B cell (primary cell): ENCODE data around the gene SMIM13. TPM values are rescaled to one million over a fixed set of nuclear protein-coding genes. Genes with fewer than 3 reads are reported as not detected.

ENCODE experiments used
- ATAC-seq: fragments of 200-7000 bp; cut with Tn5 transposase; one replicate; pipeline ENCODE4 v1.10.0; 2021; ENCODE audit warnings: low read depth, mild to moderate bottlenecking, moderate number of reproducible peaks, moderate library complexity
- CTCF ChIA-PET: fragments of 350-600 bp; sonication (Branson Sonifier 250); formaldehyde crosslinking; loops from one replicate; lab custom pipeline; 2021; ENCODE audit warnings: antibody characterized with exemption, inconsistent platforms; lab: Charles Lee
- POLR2A ChIA-PET: fragments of 350-600 bp; sonication (Branson Sonifier 250); formaldehyde crosslinking; loops from one replicate; lab custom pipeline; 2021; ENCODE audit warnings: antibody characterized with exemption; lab: Charles Lee
- DNase-seq: peaks from one replicate; pipeline ENCODE4 v3.0.0; 2013
- H2AFZ ChIP-seq: 2 replicates; pipeline ENCODE4 v1.6.1; 2012; ENCODE audit warnings: mild to moderate bottlenecking, low read depth, low read length; ENCODE audit not compliant: insufficient read depth, poor library complexity, severe bottlenecking
- H3K27ac ChIP-seq, 2 donors: 1 replicate in 1 of 2; 2 replicates in 1 of 2; pipeline ENCODE4 v1.5.1; 2012 to 2013; ENCODE audit warnings: low read length in 2 of 2, mild to moderate bottlenecking in 2 of 2, moderate library complexity in 1 of 2
- H3K27me3 ChIP-seq, 4 experiments: fragments of 200-600 bp in 1 of 4; sonication (generic) in 1 of 4; replicated peaks in 1 of 4; 1 replicate in 2 of 4; 2 replicates in 2 of 4; pipeline versions ENCODE4 v1.6.1 to v1.7.0; 2013 to 2016; ENCODE audit warnings: low read length in 3 of 4, mild to moderate bottlenecking in 2 of 4, mixed read lengths in 1 of 4, moderate library complexity in 1 of 4; ENCODE audit not compliant: insufficient read depth in 4 of 4, control insufficient read depth in 3 of 4; ENCODE audit errors: control extremely low read depth in 1 of 4
- H3K36me3 ChIP-seq, 2 experiments: replicated peaks in 1 of 2; 1 replicate in 1 of 2; 2 replicates in 1 of 2; pipeline versions ENCODE4 v1.6.1 to v1.7.1; 2013; ENCODE audit warnings: low read length in 1 of 2; ENCODE audit not compliant: insufficient read depth in 2 of 2, control insufficient read depth in 1 of 2; ENCODE audit errors: control extremely low read depth in 1 of 2, extremely low read depth in 1 of 2
- H3K4me1 ChIP-seq, 2 donors: fragments of 200-600 bp in 1 of 2; sonication (generic) in 1 of 2; 1 replicate in 1 of 2; 2 replicates in 1 of 2; pipeline versions ENCODE4 v1.5.1 to v1.6.1; 2013 to 2017; ENCODE audit warnings: low read length in 2 of 2; ENCODE audit not compliant: control insufficient read depth in 2 of 2, insufficient read depth in 2 of 2
- H3K4me2 ChIP-seq: replicated peaks from 2 replicates; pipeline ENCODE3; 2012; ENCODE audit warnings: mild to moderate bottlenecking, low read depth, low read length; ENCODE audit not compliant: poor library complexity, severe bottlenecking
- H3K4me3 ChIP-seq, 5 experiments: fragments of 200-600 bp in 1 of 5; sonication (generic) in 1 of 5; 1 replicate in 3 of 5; 2 replicates in 2 of 5; pipeline versions ENCODE4 v1.5.1 to v1.7.0; 2011 to 2016; ENCODE audit warnings: low read length in 4 of 5, mild to moderate bottlenecking in 4 of 5, low read depth in 2 of 5, control low read depth in 1 of 5, moderate library complexity in 1 of 5; ENCODE audit not compliant: insufficient read depth in 1 of 5; ENCODE audit errors: control extremely low read depth in 1 of 5, extremely low read depth in 1 of 5
- H3K79me2 ChIP-seq: fragments of 200-600 bp; sonication (generic); one replicate; pipeline ENCODE4 v1.6.0; 2016; ENCODE audit warnings: low read length; ENCODE audit not compliant: control insufficient read depth, insufficient read depth
- H3K9ac ChIP-seq: fragments of 200-600 bp; sonication (generic); 2 replicates; pipeline ENCODE4 v1.6.1; 2017; ENCODE audit warnings: mild to moderate bottlenecking, low read length, moderate library complexity
- H3K9me3 ChIP-seq, 3 donors: one replicate each; pipeline versions ENCODE4 v1.6.1 to v1.7.1; 2013; ENCODE audit warnings: low read length in 2 of 3; ENCODE audit not compliant: control insufficient read depth in 2 of 3, insufficient read depth in 1 of 3; ENCODE audit errors: control extremely low read depth in 1 of 3
- H4K20me1 ChIP-seq: 2 replicates; pipeline ENCODE4 v1.6.0; 2012; ENCODE audit warnings: mild to moderate bottlenecking, low read length; ENCODE audit not compliant: insufficient read depth, control insufficient read depth, poor library complexity, severe bottlenecking
- H3K27ac Mint-ChIP-seq: one replicate; pipeline ENCODE4 v1.8.0; 2021; ENCODE audit warnings: mixed read lengths
- H3K27me3 Mint-ChIP-seq: one replicate; pipeline ENCODE4 v1.8.0; 2021; ENCODE audit warnings: mixed read lengths
- H3K4me1 Mint-ChIP-seq: one replicate; pipeline ENCODE4 v1.8.0; 2021; ENCODE audit warnings: mixed read lengths
- H3K4me3 Mint-ChIP-seq: one replicate; pipeline ENCODE4 v1.8.0; 2021; ENCODE audit warnings: mixed read lengths
- H3K9me3 Mint-ChIP-seq: one replicate; pipeline ENCODE4 v1.8.0; 2022; ENCODE audit warnings: mixed read lengths; ENCODE audit not compliant: insufficient read depth
- EZH2 ChIP-seq: IDR thresholded peaks from 2 replicates; pipeline ENCODE4 v1.6.1; 2012; ENCODE audit warnings: borderline replicate concordance, low read depth, mild to moderate bottlenecking, moderate library complexity, low read length; ENCODE audit not compliant: insufficient read depth, poor library complexity, severe bottlenecking
- WGBS: methylation state at CpG from one replicate; pipeline ENCODE4 v1.1.5; 2013; ENCODE audit warnings: missing lambda C conversion rate; ENCODE audit not compliant: insufficient coverage; 5-methylcytosine and 5-hydroxymethylcytosine counted together
- intact Hi-C: fragments of 100-400 bp; cut with micrococcal nuclease; formaldehyde crosslinking; loops from one replicate; pipeline ENCODE4 v1.10.0; 2022
- polyA plus RNA-seq: library from polyadenylated mRNA; depleted of rRNA; stranded (reverse); fragments of >200 nt; gene quantifications from 2 replicates; pipeline ENCODE4 v1.2.3, GENCODE V29; 2012
- total RNA-seq, 2 donors: library from RNA; stranded (reverse); fragments of 120-200 nt in 1 of 2; gene quantifications; 1 replicate in 1 of 2; 2 replicates in 1 of 2; pipeline versions ENCODE4 v1.2.3 to v1.2.4, GENCODE V29; 2013 to 2022
- TF ChIP-seq, protein P1 (sequence below): fragments of 200-600 bp; IDR thresholded peaks from one replicate; pipeline ENCODE4 v1.8.0; 2022; ENCODE audit warnings: antibody characterized with exemption, mild to moderate bottlenecking

The SMIM13 gene
- total and polyA plus RNA-seq, 2 donors (not counting 1 experiment from before 2014, with no cell fraction given), result 2.1 to 5.5 TPM

DNA sequence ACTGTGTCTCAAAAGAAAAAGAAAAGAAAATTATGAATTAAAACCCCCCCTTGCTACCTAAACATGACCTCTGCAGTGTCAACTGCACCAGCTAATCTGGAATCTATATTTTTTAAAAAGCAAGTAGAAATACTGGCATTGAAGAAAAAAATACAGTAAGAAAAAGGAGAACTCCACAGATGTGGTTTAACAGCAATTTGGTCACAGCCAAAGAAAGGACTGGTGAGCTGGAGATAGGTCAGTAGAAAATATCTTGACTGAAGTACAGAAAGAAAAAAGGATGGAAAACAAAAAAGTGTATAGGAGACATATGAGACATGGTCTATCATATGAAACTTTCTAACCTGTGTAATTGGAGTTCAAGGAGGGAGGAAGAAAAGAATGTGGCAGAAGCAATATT, 62.0 kb downstream of the SMIM13 start:
- Mint-ChIP-seq H3K27ac (no peak overlapping the region), H3K9me3 (no peaks in the 10 kb centered on the region), H3K4me1 (peaks cover 8% of the 10 kb centered on the region), H3K27me3 (no peaks in the 10 kb centered on the region), H3K4me3 (no peak overlapping the region)
- CTCF ChIA-PET, result interaction anchor here (1.0 to 3.7 kb wide), 5 partner anchors 9 to 372 kb away, joined by 3 to 20 read pairs (median 10); no protein-coding TSS in a partner anchor
- no peaks in the 10 kb centered on the region for H4K20me1 ChIP-seq
- no peak for ATAC-seq
- POLR2A ChIA-PET, result no interaction called here
- H3K4me2 ChIP-seq, result no peak overlapping the region
- no peak for DNase-seq
- no peak overlapping the region for H3K27ac ChIP-seq
- no peaks in the 10 kb centered on the region for H3K79me2 ChIP-seq
- H3K36me3 ChIP-seq, result no peaks in the 10 kb centered on the region
- no peak overlapping the region for H3K9ac ChIP-seq
- intact Hi-C loops, result no loop called here
- H3K27me3 ChIP-seq, result no peaks in the 10 kb centered on the region
- no peak overlapping the region for H2AFZ ChIP-seq
- H3K4me1 ChIP-seq, result no peaks in the 10 kb centered on the region
- H3K9me3 ChIP-seq, result no peaks in the 10 kb centered on the region
- H3K4me3 ChIP-seq, result no peak overlapping the region
- TF ChIP-seq, protein P1, sequence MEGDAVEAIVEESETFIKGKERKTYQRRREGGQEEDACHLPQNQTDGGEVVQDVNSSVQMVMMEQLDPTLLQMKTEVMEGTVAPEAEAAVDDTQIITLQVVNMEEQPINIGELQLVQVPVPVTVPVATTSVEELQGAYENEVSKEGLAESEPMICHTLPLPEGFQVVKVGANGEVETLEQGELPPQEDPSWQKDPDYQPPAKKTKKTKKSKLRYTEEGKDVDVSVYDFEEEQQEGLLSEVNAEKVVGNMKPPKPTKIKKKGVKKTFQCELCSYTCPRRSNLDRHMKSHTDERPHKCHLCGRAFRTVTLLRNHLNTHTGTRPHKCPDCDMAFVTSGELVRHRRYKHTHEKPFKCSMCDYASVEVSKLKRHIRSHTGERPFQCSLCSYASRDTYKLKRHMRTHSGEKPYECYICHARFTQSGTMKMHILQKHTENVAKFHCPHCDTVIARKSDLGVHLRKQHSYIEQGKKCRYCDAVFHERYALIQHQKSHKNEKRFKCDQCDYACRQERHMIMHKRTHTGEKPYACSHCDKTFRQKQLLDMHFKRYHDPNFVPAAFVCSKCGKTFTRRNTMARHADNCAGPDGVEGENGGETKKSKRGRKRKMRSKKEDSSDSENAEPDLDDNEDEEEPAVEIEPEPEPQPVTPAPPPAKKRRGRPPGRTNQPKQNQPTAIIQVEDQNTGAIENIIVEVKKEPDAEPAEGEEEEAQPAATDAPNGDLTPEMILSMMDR, result no peak
- TF ChIP-seq EZH2, result no peak

DNA sequence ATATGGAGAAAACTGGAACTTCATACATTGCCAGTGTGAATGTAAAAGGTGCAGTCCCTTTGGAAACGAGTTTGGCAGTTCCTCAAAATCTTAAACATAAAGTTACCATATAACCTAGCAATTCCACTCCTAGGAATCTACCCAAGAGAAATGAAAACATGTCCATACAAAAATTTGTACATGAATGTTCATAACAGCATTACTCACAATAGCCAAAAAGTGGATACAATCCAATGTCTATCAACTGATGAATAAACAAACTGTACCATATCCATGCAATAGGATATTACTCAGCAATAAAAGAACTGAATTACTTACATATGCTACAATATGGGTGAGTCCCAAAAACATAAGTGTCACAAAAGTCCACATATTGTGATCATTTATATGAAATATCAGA, 66.6 kb downstream of the SMIM13 start:
- Histone ChIP-seq H3K4me2 (no peak overlapping the region), H3K36me3 (no peaks in the 10 kb centered on the region), H2AFZ (no peak overlapping the region), H3K9me3 (no peaks in the 10 kb centered on the region), H3K4me1 (no peaks in the 10 kb centered on the region), H3K79me2 (no peaks in the 10 kb centered on the region), H3K9ac (no peak overlapping the region), H3K27me3 (no peaks in the 10 kb centered on the region), H3K27ac (no peak overlapping the region), H3K4me3 (no peak overlapping the region), H4K20me1 (no peaks in the 10 kb centered on the region)
- no peaks in the 10 kb centered on the region for H3K27me3 Mint-ChIP-seq
- TF ChIP-seq, protein P1, result no peak
- TF ChIP-seq EZH2, result no peak
- WGBS, result no CpG with 5 or more reads among the region's 1 CpG
- ChIA-PET POLR2A (no interaction called here), CTCF (no interaction called here)
- H3K9me3 Mint-ChIP-seq, result no peaks in the 10 kb centered on the region
- H3K4me3 Mint-ChIP-seq, result no peak overlapping the region
- ATAC-seq (no peak), DNase-seq (no peak)
- no peak overlapping the region for H3K27ac Mint-ChIP-seq
- intact Hi-C loops, result no loop called here
- H3K4me1 Mint-ChIP-seq, result no peaks in the 10 kb centered on the region
